Suprapubic skin (tissue), 3 donors: ENCODE results near the gene HIP1.

Experiments used
- CTCF ChIP-seq, 2 donors: fragments of 200-600 bp in 1 of 2; fragments of 450-650 bp in 1 of 2; sonication (generic) in 1 of 2; IDR thresholded peaks; one replicate each; pipeline ENCODE4 v1.5.1; 2016 to 2019; ENCODE audit warnings: antibody characterized with exemption in 2 of 2, mild to moderate bottlenecking in 1 of 2, moderate library complexity in 1 of 2
- EP300 ChIP-seq: sonication (generic); formaldehyde crosslinking; IDR thresholded peaks from one replicate; pipeline ENCODE4 v1.6.1; 2017; ENCODE audit warnings: antibody characterized with exemption
- POLR2A ChIP-seq, 2 donors: fragments of 450-650 bp; IDR thresholded peaks; one replicate each; pipeline ENCODE4 v1.6.1; 2017; ENCODE audit warnings: antibody characterized with exemption in 2 of 2, mild to moderate bottlenecking in 2 of 2, moderate library complexity in 2 of 2

- no peak for TF ChIP-seq CTCF (IDR thresholded peaks at IDR 0.05)
- TF ChIP-seq EP300 = no peak
- TF ChIP-seq POLR2A (IDR thresholded peaks at IDR 0.05) = no peak
Observed at GRCh38 chr7:75698358-75698757, 40.4 kb downstream of the HIP1 start.
